HL-60/S4 (cell line): ENCODE measurements around the gene TMEM81.

ENCODE experiments used
- in situ Hi-C: fragments of 300-500 bp; cut with MboI; formaldehyde crosslinking; loops from 2 replicates; pipeline ENCODE4 v1.14.3; 2022; ENCODE audit warnings: low sequenced_read_pairs

Gene TMEM81

DNA sequence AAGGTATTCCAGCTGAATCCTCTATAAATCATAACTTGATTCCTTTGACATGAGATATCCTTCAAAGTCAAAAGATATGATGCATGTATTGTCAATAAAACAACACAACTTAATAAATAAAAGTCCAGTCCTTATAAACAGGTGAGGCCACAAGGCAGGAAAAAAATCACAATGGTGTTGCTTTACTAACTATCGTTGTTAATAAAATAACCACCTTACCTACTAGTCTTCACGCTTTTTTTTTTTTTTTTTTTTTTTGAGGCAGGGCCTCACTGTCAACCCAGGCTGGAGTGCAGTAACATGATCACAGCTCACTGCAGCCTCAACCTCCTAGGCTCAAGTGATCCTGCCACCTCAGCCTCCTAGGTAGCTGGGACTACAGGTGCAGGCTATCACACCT lies at the start of gene TMEM81:
Gene TMEM81, minus strand, starts transcription at position 101 of the 400 bp plus-strand sequence. CDS start 140 bp downstream, outside the sequence.
- in situ Hi-C loops, result no loop called here

DNA sequence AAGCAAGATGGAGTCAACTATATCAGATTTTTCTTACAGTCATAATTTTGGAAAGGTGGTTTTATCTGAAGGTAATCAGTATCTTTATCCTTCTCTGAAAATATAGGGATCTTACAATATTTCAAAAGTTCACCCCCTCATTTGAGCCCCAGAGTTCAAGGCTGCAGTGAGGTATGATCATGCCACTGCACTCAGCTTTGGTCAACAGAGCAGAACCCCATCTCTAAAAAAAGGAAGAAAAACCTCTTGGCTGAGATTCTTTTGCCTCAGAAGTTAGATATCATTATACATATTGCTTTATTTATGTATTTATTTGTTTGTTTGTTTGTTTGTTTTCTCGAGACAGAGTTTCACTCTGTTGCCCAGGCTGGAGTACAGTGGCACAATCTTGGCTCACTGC lies 49.0 kb upstream of the TMEM81 start:
- in situ Hi-C loops, result loop anchor here (10.0 kb wide), 1 partner anchor 148 kb away; no protein-coding TSS in a partner anchor

- in situ Hi-C loops, result loop anchor here (10.0 kb wide), 1 partner anchor 145 kb away; no protein-coding TSS in a partner anchor
These were observed 45.3 kb upstream of the TMEM81 start for GRCh38 chr1:205129447-205130029.

DNA sequence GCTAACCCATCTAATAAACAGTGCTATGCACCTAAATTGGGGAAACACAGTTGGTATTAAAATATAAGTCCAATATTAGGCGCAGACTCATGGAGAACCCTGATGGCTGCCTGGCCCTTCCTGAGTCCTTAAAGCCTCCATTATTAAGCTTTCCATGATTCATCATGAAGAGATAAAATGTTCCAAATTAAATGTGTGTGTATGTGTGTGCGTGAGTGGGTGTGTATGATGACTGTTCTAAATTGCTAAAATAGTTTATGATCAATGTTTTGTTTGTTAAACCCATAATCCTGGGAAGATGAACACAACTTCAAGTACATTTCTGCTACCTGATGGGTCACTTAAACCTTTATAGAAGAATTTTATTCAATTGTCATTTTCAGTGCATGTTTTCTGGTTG lies 43.8 kb upstream of the TMEM81 start:
- in situ Hi-C loops, result no loop called here

DNA sequence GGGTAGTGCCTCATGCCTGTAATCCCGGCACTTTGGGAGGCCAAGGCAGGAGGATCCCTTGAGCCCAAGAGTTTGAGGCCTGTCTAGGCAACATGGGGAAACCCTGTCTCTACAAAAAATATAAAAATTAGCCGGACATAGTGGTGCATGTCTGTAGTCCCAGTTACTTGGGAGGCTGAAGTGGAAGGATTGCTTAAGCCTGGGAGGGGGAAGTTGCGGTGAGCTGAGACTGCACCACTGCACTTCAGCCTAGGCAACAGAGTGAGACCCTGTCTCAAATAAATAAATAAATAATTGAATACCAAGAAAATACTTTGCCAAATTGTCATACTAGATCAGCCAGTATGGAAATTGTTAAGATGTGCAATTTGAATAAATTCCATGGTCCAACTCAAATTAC lies 43.4 kb upstream of the TMEM81 start:
- in situ Hi-C loops, result no loop called here

GRCh38 chr1:205124726-205125125 lies 40.5 kb upstream of the TMEM81 start:
- in situ Hi-C loops, result no loop called here

DNA sequence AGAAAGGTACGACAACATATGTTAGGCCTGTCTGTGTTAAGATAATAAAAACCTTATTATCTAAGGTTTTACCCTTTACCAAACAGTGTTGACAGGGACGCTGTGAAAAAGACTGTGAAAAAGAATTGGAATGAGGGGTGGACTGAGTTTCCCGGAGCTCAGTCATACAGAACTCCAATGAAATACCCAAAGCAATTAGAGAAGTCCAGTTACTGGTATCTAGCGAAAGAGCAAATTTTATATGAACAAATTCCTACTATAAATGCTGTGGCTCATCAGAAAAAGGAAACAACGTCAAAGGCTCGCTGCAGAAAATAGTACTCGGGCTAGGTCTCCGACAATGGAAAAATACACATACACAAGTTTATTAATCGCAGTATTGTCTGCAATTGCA lies 38.2 kb upstream of the TMEM81 start:
- in situ Hi-C loops, result no loop called here

GRCh38 chr1:205121660-205122488 lies 37.6 kb upstream of the TMEM81 start, which contains the start of gene RBBP5:
Gene RBBP5 (minus strand): TSS chr1:205121978. CDS start chr1:205121873, 105 bp downstream.
- in situ Hi-C loops, result no loop called here

GRCh38 chr1:205118752-205119151 lies 34.5 kb upstream of the TMEM81 start:
- in situ Hi-C loops, result no loop called here

GRCh38 chr1:205111354-205111753 lies 27.1 kb upstream of the TMEM81 start:
- in situ Hi-C loops, result no loop called here

DNA sequence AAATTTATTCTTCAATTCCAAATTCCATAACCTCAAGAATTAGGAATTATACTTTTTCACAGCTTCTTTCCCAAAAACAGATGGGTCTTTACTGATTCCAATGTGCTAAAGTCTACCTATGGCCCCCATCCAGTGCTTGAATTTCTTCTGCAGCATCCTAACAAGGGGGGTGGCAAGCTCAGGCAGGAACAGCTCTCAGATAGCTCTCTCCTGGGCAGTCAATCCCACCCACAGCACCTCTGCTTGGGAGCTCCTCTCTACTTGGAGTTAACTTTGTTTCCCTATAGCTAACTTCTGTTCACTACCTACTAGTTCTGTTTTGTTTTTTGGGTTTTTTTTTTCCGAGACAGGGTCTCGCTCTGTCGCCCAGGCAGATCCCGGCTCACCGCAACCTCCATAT lies 25.5 kb upstream of the TMEM81 start:
- in situ Hi-C loops, result no loop called here

- in situ Hi-C loops, result no loop called here
These were observed 25.0 kb upstream of the TMEM81 start for GRCh38 chr1:205109269-205109668.

- in situ Hi-C loops, result no loop called here
These were observed 24.2 kb upstream of the TMEM81 start for GRCh38 chr1:205108464-205108863.

GRCh38 chr1:205107327-205107726 lies 23.1 kb upstream of the TMEM81 start:
- in situ Hi-C loops, result no loop called here

DNA sequence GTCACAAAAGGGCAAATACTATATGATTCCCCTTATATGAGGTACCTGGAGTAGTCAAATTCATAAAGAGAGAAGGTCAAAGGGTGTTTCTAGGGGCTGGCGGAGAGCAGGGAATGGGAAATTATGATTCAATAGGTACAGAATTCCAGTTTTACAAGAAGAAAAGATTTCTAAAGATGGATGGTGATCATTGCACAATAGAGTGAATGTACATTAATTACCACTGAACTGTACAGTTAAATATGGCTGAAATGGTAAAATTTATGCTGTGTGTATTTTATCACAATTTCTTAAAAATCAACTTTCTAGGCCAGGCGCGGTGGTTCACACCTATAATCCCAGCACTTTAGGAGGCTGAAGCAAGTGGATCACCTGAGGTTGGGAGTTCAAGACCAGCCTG lies 18.1 kb upstream of the TMEM81 start:
- in situ Hi-C loops, result no loop called here

DNA sequence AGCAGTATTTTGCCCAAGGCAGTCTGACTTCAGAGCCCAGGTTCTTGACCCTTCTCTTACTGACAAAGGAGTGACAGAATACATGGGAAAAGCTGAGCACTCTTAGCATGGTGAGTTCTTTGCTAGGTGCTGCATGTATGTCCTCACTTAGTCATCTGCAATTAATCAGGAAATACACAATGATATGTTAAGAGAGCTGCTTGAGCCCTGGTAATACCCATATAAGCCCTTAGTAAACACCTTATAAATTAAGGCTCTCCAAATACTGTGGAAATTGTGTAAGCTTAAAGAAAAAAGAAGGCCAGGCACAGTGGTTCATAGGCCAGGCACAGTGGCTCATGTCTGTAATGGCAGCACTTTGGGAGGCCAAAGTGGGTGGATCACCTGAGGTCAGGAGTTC lies 14.0 kb upstream of the TMEM81 start:
- in situ Hi-C loops, result no loop called here

- in situ Hi-C loops, result no loop called here
These were observed 11.2 kb upstream of the TMEM81 start for GRCh38 chr1:205095422-205095821.

DNA sequence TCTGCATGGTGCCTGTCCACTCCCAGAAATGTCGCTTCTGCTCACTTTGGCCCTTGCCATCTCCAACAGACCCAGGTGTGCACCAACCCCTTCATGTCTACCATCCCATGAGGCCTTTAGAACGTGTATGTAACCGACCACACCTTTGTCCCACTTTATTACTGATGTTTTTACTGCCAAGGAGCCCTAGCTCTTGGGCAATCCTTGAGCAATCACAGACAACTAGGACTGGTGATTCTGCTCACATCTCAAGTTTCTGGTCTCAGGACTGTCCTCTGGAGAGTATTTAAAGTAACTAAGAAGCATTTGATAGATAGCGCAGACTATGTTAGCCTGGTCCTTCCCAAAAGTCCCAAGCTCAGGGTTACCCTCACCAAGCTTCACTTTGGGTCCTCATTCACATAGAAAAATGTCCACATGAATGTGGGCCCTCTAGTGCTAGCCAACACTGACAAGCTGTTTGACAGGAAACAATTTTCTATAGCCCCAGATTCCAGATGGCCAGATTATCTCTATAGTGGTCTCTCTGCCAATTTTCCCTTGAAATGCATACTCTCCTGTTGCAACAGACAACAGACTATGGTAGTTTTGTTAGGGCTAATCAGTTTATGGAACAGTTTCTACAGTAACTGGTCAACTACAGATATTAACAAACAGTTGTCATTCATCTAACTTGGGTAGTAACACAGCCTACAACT lies 6.9 kb upstream of the TMEM81 start:
- in situ Hi-C loops, result no loop called here

DNA sequence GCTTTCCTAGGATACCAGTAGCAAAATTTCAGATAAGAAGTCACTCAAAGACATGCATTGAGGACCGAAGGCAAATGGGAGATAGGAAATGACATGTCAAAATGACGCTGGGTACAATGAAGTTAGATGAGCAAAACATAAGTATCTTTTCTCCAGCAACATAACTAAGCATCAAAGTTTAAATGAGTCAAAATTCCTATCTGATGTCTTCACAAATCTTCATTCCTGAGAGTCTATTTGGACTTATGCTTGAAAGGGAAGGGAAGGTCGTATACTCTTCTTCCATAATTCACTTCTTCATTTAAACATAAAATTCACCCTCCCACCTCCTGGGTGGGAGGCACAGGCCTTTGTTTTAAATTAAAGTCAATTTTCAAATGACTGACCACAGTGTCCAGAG lies 4.1 kb upstream of the TMEM81 start:
- in situ Hi-C loops, result no loop called here

GRCh38 chr1:205082431-205082830 lies 1.8 kb downstream of the TMEM81 start:
- in situ Hi-C loops, result no loop called here

DNA sequence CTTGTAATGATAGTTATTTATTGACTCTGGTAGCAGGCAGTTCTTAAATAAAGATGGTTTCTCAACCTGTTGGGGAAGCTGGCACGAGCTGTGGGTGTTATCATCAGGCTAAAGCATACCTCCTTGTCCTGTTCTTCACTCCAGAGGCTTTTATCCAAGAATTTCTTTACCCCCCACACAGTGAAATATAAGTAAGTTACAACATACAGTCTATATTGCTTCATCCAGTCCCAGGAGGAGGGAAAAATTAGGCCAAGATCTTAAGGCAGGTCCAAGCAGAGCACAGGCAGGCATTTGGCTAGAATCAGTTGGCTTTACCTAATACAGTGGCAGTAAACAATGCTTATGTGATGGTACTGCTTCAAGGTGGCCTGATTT lies 6.3 kb downstream of the TMEM81 start:
- in situ Hi-C loops, result no loop called here
